ENCODE measurements around the gene ABHD17C. TPM values are rescaled to one million over a fixed set of nuclear protein-coding genes. Genes with fewer than 3 reads are reported as not detected.
"Not testable (repeated sequence)": the region's sequence is repeated elsewhere in the genome, so short reads cannot be mapped to it uniquely, and the experiment has no call there.

ABHD17C gene
- total RNA-seq = 1 to 10 TPM; 3.6 to 5.3 TPM

DNA sequence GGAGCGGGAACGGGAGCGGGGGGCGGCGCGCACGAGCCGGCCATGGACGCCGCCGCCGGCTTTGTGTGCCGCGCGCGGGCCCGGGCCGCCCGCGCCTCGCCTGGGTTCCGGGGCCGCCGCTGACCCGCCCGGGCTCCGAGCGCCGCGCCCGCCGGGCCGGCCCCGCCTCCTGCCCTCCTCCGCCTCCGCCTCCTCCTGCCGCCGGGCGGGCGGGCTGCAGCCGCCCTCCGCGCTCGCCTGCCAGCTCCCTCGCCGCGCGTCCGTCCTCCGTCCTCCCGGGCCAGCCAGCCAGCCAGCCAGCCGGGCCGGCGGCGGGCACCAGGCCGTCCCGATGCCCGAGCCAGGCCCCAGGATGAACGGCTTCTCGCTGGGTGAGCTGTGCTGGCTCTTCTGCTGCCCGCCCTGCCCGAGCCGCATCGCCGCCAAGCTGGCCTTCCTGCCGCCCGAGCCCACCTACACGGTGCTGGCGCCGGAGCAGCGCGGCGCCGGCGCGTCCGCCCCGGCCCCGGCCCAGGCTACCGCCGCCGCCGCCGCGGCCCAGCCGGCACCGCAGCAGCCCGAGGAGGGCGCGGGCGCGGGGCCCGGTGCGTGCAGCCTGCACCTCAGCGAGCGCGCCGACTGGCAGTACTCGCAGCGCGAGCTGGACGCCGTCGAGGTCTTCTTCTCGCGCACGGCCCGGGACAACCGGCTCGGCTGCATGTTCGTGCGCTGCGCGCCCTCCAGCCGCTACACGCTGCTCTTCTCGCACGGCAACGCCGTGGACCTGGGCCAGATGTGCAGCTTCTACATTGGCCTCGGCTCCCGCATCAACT is at the start of gene ABHD17C:
Gene ABHD17C, plus strand, starts transcription at position 212 of the 812 bp plus-strand sequence. Its CDS starts 120 bp downstream, at position 332.
- WGBS, 2 donors = 0% methylated on average over 112 of the region's 122 CpGs; no CpG with 5 or more reads in 1 of the 2 donors
- intact Hi-C loops (cut with DNase I) = no loop called here
- Histone ChIP-seq H3K4me3 (peak within 1 kb of the TSS; percentile 53 to 72), H3K4me1 (peaks cover 27% of the 10 kb centered on the region), H3K27me3 (no peaks in the 10 kb centered on the region), H3K9me3 (no peaks in the 10 kb centered on the region), H3K36me3 (replicated peaks in 1 of 2; ENCODE audit: insufficient read depth in 1 of 2, low read depth in 2 of 2) (no peaks in the 10 kb centered on the region), H3K27ac (peak within 1 kb of the TSS; percentile 41 to 83 (median 78))
- TF ChIP-seq, protein P1, sequence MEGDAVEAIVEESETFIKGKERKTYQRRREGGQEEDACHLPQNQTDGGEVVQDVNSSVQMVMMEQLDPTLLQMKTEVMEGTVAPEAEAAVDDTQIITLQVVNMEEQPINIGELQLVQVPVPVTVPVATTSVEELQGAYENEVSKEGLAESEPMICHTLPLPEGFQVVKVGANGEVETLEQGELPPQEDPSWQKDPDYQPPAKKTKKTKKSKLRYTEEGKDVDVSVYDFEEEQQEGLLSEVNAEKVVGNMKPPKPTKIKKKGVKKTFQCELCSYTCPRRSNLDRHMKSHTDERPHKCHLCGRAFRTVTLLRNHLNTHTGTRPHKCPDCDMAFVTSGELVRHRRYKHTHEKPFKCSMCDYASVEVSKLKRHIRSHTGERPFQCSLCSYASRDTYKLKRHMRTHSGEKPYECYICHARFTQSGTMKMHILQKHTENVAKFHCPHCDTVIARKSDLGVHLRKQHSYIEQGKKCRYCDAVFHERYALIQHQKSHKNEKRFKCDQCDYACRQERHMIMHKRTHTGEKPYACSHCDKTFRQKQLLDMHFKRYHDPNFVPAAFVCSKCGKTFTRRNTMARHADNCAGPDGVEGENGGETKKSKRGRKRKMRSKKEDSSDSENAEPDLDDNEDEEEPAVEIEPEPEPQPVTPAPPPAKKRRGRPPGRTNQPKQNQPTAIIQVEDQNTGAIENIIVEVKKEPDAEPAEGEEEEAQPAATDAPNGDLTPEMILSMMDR (IDR thresholded peaks at IDR 0.05) = no peak
- peak; percentile 16 to 44 (median 42) for TF ChIP-seq POLR2A (IDR thresholded peaks at IDR 0.05)
- peak; percentile 83 for ATAC-seq
- DNase-seq = peak; percentile 64 to 74 (median 68)

DNA sequence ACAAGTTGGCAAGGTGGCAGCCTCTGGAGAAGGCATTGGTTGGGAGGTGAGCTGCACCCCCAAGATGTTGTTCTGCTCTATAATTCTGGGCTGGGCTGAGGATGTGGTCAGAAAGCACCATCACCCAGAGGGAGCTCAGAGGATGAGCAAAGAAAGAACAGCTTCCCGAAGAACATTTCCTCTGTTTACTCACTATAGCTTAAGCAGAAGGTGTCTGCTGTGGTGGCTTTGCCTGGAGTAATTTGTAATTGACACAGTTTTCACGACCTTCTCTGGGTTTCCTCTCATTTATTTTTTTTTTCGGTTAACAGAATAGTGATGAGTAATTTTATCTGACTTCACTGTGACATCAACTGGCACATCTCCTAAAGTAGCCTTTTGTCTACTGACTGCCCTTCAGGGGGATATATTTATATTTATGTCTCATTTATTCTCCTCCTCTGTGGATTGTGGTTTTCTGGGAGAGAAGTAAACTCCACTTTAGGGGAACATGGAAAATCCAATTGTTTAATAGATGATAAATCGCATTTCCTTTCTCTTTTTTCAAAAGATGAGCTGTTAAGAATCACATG is 49.5 kb upstream of the ABHD17C start:
- H3K4me1 ChIP-seq = no peaks in the 10 kb centered on the region
- no peak for TF ChIP-seq POLR2A (IDR thresholded peaks at IDR 0.05)
- TF ChIP-seq, protein P1 (IDR thresholded peaks at IDR 0.05) = no peak
- intact Hi-C loops (cut with DNase I) = no loop called here
- ATAC-seq (no peak), DNase-seq (no peak)
- H3K4me3 ChIP-seq = no peak overlapping the region
- no peak overlapping the region for H3K27ac ChIP-seq
- no peaks in the 10 kb centered on the region for H3K36me3 ChIP-seq (replicated peaks in 1 of 2; ENCODE audit: insufficient read depth in 1 of 2, low read depth in 2 of 2)
- no peaks in the 10 kb centered on the region for H3K27me3 ChIP-seq
- 40 to 67% methylated on average over 4 of the region's 4 CpGs for WGBS, 2 donors
- peaks cover 0 to 5% (median 0%) of the 10 kb centered on the region in 3 donors for H3K9me3 ChIP-seq

DNA sequence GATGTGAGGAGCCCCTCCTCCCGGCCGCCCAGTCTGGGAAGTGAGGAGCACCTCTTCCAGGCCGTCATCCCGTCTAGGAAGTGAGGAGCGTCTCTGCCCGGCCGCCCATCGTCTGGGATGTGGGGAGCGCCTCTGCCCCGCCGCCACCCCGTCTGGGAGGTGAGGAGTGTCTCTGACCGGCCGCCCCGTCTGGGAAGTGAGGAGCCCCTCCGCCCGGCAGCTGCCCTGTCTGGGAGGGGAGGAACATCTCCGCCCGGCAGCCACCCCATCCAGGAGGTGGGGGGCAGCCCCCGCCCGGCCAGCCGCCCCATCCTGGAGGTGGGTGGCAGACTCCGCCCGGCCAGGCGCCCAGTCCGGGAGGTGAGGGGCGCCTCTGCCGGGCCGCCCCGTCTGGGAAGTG is 47.7 kb upstream of the ABHD17C start:
- intact Hi-C loops (cut with DNase I) = not testable (repeated sequence)
- 93 to 98% methylated on average over 13 to 21 of the region's 30 CpGs for WGBS, 2 donors

DNA sequence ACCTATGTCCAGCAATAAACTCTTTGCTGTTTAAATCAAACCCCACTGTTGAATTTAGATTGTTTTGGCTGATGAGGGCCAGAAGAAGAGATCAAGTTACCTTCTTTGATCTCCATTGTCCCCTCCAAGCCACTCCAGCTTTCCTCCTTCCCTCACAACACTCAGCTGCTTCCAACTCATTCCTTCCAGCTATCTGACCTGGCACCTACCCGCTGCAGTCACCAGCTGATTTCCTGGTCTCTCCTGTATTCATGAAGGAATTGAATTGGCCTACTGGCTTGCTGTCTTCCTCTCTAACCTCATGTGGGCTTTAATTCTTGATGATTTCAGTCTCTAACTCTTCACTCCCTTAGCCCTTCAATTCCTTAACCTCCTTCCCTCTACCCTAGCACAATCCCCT is 40.8 kb upstream of the ABHD17C start:
- WGBS, 2 donors = 0% methylated on average over 1 of the region's 1 CpG; no CpG with 5 or more reads in 1 of the 2 donors
- no peak for ATAC-seq
- no peak for DNase-seq
- H3K36me3 ChIP-seq (replicated peaks in 1 of 2; ENCODE audit: insufficient read depth in 1 of 2, low read depth in 2 of 2) = no peaks in the 10 kb centered on the region
- H3K4me1 ChIP-seq = no peaks in the 10 kb centered on the region
- no peak overlapping the region for H3K27ac ChIP-seq
- H3K4me3 ChIP-seq = no peak overlapping the region
- intact Hi-C loops (cut with DNase I) = no loop called here
- no peaks in the 10 kb centered on the region for H3K27me3 ChIP-seq
- TF ChIP-seq, protein P1 (IDR thresholded peaks at IDR 0.05) = no peak
- TF ChIP-seq POLR2A (IDR thresholded peaks at IDR 0.05) = no peak
- H3K9me3 ChIP-seq = peaks cover 0 to 4% (median 0%) of the 10 kb centered on the region in 3 donors

More for the DNA sequence above, 47.7 kb upstream of the ABHD17C start:
- DNase-seq; ATAC-seq; H3K4me1 ChIP-seq; H3K4me3 ChIP-seq; H3K9me3 ChIP-seq; H3K36me3 ChIP-seq (replicated peaks in 1 of 2; ENCODE audit: insufficient read depth in 1 of 2, low read depth in 2 of 2); H3K27me3 ChIP-seq; H3K27ac ChIP-seq: not testable (repeated sequence)

DNA sequence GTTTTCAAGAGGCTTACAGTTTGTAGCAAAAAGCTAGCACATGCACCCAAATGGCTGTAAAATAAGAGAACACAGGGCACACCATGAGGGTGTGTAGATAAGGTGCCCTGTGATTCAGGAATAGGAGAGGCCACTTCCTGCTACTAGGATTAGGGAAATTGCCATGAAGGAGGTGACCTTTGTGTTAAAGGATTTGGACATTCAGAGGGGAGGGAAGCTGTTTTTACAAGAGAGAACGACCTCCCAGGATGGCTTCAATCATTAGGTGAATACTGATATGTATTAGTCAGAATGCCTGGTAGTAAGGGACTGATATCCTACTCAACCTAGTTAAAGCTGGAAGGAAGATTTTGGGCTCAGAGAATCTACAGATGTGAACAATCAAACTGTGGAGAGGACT is 35.7 kb upstream of the ABHD17C start:
- no peak for DNase-seq
- WGBS, 2 donors = 17 to 31% methylated on average over 1 of the region's 1 CpG
- intact Hi-C loops (cut with DNase I) = no loop called here
- Histone ChIP-seq H3K27me3 (no peaks in the 10 kb centered on the region), H3K27ac (no peak overlapping the region), H3K4me1 (no peaks in the 10 kb centered on the region), H3K4me3 (no peak overlapping the region), H3K36me3 (replicated peaks in 1 of 2; ENCODE audit: insufficient read depth in 1 of 2, low read depth in 2 of 2) (no peaks in the 10 kb centered on the region), H3K9me3 (no peaks in the 10 kb centered on the region)
- TF ChIP-seq, protein P1 (IDR thresholded peaks at IDR 0.05) = no peak
- TF ChIP-seq POLR2A (IDR thresholded peaks at IDR 0.05) = no peak
- no peak for ATAC-seq
